ENCODE results near the gene MRFAP1.
"Not testable (repeated sequence)": the region's sequence is repeated elsewhere in the genome, so short reads cannot be mapped to it uniquely, and the experiment has no call there.

The MRFAP1 gene

DNA sequence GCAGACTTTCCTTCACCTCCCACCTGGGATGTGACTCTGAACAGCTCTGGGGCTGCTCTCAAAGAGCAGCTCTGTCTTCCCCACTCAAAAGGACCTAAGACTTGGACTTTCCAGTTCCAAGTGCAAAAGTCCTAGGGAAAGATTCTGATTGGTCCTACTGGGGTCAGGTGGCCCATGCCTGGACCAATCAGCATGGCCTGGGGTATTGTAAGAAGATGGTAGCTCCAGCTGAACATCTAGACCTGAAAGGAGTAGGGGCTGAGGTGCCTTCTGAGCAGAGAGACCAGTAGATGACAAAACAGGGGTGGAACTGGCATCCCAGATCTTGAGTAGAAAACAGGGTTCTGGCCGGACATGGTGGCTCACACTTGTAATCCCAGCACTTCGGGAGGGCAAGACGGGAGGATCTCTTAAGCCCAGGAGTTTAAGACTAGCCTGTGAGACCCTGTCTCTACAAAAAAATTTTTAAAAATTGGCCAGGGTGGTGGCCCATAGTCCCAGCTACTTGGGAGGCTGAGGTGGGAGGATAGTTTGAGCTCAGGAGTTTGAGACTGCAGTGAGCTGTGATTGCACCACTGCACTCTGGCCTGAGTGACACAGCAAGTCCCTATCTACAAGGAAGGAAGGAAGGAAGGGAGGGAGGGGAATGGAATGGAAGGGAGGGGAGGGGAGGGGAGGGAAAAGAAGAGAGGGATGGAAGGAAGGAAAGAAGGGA is 27.4 kb upstream of the MRFAP1 start:
- no peak for DNase-seq

DNA sequence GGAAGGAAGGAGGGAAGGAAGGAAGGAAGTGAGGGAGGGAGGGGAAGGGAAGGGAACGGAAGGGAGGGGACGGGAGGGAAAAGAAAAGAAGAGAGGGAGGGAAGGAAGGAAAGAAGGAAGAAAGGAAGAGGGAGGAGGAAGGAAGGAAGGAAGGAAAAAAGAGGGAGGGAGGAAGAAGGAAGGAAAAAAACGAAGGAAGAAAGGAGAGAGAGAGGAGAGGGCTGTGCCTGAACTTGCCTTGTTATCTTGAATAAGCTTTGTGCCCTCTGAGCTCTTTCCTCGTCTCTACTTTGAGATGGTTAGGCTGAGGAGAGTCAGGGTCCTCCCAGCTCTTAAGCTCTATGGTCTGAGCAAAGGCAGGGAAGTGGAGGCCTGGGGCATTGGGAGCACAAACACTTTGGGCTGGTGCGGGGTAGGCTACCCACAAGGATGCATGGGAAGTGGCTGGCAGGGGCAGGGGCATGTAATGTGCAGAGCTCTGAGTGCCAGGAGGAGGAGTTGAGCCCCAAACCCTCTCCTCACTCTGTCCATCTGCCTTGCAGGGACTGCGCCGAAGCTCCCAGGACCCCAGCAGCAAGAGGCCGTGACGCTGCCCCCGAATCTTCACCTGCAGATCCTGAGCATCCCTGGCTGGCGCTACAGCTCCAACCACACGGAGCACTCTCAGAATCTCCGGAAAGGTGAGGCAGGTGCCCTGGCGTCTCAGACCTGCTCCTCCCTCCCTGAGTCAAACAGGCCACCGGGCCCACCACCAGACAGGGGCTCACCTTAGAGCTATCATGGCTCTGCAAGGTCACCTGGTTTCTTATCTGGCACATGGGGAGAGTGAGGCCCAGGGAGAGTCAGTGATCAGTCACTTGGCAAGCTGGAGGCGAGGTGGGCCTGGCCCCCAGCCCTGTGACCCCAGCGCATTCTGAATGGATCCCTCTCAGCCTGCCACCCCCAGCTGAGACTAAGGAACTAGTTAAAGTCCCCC is 26.5 kb upstream of the MRFAP1 start:
- no peak for DNase-seq

DNA sequence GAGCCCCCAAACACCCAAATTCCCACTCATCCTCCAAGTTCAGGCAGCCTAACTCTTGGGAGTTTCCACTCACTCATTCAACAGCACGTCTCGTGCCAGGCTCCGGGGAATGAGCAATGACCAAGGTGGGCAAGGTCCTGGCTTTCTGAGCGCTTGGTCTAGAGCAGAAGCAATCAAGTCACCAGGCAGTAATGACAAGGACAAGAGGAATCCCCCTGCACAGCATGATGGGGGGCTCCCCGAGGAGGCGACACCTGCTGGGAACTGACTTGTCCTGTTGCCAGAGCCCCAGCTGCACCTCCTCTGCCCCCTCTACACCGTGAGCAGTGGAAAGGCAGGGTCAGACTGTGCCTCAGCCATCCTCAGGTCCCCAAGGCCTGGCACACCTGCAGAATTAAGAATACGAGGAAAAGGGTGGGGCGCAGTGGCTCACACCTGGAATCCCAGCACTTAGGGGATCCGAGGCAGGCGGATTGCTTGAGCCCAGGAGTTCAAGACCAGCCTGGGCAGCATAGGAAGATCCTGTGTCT is 25.7 kb upstream of the MRFAP1 start:
- no peak for DNase-seq

DNA sequence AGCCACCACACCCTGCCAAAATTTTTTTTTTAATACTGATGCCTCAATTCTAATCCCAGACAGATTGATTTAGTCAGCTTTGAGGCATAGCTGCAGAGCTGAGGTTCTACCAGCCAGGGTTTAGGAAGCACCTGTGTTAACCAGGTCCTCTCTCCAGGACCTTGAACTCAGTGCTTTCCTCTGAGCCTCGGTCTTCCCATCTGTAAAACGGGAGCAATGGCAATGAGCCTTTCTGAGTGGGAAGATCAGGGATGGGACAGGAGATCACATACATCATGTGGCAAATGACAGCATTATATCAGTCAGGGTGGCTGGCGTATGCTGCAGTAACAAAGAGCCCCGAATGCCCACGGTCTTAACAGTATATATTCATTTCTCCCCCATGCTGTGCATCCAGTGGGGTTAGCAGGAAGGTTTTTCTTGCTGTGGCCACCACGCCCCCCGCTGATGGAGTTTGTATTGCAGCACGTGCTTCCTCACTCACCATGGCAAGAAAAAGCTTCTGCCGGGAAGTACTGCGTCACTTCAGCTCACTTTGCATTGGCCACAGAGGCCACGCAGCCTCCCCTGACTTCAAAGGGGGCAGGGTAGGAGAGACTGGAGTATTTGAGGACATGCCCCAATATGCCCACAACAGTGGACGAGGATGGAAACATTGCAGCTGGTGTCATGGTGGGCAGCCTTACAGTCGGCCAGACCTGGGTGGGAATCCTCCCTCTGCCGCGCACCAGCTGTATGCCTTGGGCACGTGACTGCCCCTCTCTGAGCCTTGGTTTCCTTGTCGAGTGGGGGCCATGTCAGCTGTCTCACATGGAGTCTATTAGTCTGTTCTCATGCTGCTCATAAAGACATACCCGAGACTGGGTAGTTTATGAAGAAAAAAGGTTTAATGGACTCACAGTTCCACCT is 24.1 kb upstream of the MRFAP1 start:
- no peak for DNase-seq

DNA sequence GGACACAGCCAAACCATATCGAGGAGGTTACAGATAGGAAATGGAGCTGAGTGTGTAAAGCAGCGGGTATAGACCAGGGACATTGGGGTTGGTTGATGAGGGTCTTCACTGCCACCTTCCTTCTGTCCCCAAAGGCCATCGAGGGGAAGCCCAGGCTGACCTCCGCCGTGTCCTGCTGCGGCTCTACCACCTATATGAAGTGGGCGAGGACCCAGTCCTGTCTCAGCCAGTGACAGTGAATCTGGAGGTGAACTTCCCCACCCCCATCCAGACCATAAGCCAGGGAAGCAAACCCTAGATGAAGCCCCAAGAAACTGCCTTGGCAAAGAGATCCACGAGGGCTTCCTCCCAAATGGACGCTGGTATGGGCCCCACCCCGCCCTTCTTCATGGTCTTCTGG is 23.2 kb upstream of the MRFAP1 start:
- DNase-seq, result no peak

DNA sequence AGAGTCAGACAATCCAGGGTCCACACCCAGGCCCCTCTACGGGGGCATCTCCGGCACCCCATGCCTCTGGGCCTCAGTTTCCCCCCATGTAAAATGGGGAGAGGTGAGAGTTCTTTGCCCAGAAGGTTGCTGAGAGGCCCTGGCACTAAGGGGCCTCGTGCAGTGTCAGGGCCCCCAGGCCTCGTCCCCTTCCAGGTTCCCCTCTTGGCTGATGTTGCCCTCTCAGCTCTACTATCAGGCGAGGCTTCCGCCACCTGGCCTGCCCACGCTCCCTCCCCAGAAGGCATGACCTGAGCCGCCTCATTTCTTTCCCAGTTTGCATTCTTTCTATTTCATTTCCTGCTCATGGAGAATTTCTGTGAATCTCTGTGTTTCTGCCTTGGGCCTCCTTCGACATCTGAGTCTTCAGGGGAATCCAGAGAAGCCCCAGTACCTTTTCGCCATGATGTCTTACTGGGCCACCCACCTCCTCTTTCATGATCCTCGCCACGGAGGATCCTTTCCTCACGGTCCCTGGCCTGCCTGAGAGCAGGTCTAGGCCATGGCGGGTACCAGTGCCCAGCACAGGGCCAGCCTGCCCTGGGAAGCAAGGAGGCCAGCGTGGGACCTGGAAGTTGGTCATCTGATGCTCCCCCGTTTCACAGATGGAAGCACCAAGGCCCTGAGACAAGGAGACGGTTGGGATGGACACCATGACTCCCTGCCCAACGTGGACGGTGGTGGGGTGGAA is 21.9 kb upstream of the MRFAP1 start:
- DNase-seq, result no peak

DNA sequence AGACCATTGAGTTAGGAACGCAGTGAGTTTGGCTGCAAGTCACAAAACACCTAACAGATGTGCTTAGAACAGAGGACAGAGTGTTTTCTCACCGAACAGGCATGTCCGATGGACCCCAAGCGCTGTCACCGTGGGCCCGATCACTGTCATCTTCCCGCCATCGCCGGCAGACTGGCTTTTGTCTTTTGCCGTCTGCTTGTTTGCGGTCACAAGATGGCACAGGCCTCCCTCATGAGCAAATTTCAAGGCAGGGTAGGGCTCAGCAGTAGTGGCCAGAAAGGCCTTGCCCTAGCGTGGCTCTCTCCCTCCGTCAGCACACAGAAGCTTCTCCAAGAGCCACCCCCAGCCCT is 21.4 kb upstream of the MRFAP1 start:
- DNase-seq, result no peak

DNA sequence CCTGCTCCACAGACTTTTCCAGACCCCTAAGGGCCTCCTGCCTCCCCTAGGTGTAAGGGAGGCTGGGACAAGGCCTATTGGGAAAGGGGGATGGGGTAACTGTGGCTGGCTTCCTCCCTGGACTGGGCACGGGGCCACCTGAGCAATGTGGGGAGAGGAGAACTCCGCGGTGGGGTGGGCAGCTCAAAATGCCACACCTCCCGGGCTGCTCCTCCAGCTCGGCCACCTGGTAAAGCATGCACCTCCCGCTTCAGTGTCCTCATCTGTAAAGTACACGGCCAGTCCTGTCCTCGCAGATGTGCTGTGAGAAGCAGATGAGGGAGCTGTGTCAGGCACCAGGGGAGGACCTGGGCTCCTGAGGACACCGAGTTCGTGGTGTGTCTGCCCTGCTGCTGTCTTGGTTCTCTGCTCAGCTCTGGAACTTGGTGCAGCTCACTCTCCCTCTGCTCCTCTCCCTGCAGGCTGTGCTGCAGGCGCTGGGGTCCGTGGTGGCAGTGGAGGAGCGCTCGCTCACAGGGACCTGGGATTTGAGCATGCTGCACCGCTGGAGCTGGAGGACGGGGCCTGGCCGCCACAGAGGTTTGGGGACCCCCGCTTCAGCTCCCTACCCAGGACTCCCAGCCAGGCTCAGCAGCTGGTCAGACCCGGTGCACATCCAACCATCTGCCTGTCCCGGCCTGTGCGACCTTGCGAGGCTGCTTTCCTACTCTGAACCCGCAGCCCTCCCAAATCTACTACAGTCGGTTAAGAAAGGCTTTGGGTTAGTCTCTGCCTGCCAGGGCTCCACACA is 20.8 kb upstream of the MRFAP1 start:
- no peak for DNase-seq

DNA sequence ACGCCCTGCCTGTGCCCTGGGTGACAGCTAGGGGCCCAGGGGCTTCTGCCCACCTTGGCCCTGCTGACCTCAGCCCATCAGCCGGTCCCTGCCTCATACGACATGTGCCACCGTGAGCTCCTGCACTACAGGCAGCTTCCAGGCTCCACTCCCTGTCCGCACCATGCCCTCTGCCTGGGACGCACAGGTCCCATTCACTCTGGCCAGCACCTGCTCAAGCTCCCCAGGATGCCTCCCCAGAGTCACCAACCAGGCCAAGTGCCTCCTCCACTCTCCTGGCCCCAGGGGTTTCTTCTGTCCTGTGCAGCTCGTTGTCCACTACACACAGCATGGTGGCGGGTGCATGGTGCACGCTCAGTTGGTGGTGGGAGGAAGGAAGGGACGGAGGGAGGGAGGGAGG is 20.2 kb upstream of the MRFAP1 start:
- no peak for DNase-seq

DNA sequence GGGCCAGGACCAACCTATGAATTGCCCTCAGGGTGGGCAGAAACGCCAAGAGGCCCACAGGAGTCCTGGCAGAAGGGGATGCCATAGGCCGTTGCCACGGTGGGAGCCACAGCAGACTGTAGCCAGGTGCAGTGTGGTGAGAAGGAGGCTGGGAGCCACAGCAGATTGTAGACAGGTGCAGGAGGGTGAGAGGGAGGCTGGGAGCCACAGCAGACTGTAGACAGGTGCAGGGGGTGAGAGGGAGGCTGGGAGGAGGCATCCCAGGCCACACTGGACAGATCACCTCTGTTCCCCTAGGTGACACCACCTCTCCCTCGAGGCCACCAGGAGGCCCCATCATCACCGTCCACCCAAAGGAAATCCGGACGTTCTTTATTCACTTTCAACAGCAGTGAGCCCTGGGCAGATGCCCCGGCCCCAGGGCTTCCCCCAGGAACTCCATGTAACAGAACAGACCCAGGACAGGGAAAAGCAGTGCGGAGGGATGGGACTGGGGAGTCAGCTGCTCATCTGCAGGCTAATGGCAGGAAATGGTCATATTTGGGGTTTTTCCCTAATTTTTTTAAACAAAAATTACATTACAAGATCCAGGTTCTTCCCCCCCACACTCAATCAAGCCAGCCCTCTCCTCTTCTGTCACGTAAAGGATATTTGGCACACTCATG is 19.5 kb upstream of the MRFAP1 start:
- DNase-seq, result no peak

DNA sequence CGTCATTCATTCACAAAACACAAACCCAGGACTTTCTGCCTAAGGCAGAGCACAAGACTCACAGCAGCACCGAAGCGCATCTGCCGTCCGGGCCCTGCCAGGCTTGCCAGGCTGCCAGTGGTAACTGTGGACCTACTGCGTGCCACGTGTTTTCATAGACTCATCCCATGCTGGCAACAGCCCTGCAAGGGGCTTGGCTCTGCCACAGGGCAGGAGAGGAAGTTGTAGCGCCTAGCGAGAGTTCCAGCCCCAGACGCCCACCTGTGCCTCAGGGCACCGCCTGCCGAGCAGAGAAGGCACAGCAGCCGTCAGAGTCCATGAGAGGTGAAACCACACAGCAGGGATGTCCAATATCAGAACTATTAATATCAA is 18.9 kb upstream of the MRFAP1 start:
- DNase-seq, result no peak

DNA sequence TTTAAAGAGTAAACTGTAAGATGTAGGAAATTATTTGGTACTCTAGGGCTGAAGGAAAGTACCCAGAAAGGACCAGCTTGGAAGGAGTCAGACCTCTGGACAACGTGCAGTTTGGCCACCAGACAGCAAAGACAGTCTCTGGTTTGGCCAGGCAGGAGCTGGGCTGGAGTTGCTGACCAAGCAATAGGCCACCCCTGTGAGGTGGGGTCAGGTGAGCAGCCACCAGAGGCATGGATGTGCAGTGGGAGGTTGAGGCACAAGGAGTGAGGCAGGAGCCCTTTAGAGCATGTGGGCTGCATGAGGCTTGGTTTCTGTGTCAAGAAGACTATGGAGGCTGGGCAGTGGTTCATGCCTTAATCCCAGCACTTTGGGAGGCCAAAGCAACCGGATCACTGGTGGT is 17.7 kb upstream of the MRFAP1 start:
- no peak for DNase-seq

DNA sequence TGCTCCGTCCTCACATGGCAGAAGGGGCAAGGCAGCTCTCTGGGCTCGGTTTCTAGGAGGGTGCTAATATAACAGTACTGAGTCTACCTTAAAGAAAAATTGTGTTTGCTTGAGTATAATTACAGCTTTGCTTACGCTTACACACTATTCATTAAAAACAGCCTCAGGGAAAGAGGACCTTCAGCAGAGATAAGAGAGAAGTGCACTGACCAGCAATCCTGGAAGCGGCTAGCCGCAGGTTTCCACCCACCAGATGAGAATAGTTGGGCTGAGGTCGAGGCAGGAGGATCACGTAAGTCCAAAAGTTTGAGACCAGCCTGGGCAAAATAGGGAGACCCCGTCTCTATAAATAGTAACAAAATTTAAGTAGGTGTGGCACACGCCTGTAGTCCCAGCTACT is 15.2 kb upstream of the MRFAP1 start:
- DNase-seq, result no peak

DNA sequence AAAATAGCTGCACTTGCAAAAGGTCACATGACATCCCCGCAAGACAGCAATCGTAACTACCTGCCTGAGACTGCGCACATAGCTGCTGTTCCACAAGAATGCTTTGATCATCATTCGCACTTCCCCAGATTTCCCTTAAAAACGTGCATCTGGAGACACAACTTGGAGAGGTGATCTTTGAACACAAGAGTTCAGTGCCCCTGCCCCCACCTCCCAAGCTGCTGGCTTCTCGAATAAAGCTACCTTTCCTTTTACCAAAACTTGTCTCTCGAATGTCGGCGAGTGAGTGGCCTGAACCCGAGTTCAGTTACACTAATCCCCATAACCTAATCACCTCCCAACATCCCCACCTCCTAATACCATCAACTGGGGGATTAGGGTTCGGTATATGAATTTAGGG is 14.4 kb upstream of the MRFAP1 start:
- no peak for DNase-seq

DNA sequence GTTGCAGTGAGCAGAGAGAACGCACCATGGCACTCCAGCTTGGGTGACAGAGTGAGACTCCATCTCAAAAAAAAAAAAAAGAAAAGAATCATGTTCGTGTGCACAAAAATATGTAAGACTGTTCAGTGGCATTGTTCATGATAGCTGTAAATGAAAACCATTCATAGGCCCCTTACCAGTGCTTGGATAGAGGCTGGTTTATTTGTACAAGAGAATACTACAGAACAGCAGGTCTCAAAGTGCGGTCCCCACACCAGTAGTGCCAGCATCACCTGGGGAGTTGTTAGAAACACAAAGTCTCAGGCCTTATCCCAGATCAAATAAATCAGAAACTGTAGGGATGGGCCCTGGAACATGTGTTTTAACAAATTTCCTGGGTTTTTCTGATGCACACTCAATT is 12.7 kb upstream of the MRFAP1 start:
- no peak for DNase-seq

DNA sequence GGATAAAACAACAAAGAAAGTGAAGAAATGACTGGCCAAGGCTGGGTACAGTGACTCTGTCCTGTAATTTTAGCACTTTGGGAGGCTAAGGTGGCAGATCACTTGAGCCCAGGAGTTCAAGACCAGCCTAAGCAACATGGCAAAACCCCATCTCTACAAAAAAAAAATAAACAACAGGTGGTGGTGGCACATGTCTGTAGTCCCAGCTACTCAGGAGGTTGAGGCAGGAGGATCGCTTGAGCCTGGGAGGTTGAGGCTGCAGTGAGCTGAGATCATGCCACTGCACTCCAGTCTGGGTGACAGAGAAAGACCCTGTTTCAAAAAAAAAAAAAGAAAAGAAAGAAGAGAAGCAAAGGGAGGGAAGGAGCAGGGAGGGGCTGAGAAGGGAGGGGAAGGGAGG is 12.0 kb upstream of the MRFAP1 start:
- not testable (repeated sequence) for DNase-seq

DNA sequence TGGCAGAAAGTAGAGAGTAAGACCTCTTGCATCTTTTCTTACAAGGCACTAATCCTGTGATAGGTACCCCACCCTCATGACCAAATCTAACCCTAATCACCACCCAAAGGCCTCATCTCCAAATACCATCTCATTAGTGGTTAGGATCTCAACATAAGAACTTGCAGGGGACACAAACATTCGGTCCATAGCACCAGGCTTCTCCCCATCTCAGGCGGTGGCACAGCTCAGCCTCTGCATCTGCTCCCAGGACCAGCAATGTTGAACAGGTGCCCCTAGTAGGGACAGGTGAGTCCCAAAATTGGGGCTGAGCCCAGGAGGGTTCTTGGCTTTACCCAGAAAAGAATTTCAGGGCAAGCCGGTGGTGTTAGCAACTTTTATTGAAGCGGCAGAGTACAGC is 8.4 kb upstream of the MRFAP1 start:
- no peak for DNase-seq

DNA sequence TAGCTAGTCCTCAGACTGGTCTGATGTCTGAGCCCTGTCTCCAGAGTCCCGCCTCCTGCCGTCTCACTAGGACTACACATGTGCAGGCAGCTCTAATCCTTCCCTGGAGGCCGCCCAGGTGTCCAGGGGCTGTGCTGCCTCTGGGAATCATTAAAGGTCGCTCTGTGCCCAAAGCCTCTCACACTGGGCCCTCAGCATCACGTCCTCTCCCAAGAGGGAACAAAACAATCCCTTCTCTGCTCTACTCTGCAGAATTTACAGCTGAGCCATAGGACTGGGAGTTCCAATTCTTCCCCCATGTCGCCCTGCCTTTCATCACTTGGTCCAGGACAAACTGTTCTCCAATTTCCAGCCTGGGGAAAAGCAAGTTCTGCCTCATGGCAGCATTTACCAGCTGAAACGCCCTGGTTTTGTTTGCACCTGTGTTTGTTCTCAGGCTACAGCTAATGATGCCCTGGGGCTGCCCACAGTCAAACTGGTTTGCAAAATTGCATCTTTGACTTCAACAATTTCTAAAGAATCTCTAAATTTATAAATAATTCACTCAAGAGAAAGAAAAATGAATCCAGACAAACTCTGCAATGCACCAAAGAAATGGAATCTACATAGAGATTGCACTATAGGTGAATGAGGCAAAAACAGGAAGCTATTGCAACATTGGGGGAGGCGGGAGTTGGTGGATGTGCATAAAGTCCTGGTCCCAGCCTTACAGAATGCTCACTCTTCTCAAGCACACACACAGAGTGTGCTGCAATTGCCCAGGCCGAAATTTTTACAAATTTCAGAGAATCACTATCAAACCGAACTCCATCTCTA is 7.2 kb upstream of the MRFAP1 start:
- DNase-seq, result no peak

DNA sequence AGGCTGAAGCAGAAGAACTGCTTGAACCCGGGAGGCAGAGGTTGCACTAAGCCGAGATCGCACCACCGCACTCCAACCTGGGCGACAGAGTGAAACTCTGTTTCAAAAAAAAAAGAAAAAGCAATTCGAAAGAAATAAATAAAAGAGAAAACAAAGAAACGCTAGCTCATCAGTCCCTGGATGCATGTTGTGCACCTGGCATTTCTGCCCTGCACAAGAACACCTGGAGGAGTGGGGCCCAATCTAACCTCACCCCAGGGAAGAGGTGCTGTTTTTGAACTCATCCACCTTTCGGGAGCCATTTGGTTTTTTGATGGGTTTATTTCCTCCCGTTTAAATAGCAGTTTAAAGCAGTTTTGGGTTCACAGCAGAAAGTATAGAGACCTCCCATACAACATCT is 5.7 kb upstream of the MRFAP1 start:
- DNase-seq, result no peak

DNA sequence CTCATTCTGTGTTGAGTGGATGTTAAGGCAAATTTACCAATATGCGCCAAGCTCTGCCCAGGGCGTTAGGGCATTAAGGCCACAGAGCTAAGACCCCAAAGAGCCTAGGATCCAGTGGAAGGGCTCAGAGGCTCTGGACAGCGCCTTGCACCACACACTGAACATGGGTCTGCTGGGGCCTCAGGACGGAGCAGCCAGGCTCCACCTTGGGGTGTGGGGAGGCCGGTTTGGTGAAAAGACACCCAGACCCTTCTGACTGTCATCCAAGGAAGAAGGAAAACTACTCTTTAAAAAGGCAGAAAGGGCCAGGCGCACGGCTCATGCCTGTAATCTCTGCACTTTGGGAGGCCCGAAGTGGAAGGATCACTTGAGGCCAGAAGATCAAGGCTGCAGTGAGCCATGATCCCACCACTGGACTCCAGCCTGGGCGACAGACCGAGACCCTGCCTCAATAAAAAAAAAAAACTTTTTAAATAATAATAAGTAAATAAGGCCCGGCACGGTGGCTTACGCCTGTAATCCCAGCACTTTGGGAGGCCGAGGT is 1.3 kb upstream of the MRFAP1 start:
- DNase-seq, result no peak
